ENCODE measurements around the gene GPR107. TPM values are rescaled to one million over a fixed set of nuclear protein-coding genes. Genes with fewer than 3 reads are reported as not detected.
A peak's percentile ranks its signal among the peaks of the same experiment; 100 is the strongest.

The GPR107 gene
- total RNA-seq, 4 donors from 2014 or later, result 24.6 to 41.8 (median 34.1) TPM

DNA sequence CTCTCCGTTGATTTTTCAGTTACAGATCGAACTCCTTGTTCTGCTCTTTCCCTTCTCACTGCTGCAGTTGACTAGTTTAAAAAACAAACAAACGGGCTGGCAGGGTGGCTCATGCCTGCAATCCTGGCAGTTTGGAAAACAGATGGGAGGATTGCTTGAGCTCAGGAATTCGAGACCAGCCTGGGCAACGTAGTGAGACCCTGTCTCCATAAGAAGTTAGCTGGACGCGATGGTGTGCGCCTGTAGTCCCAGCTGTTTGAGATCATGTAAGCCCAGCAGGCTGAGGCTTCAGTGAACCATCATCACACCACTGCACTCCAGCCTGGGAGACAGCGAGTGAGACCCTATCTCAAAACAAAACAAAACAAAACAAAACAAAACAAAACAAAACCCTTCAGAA, 67.1 kb downstream of the GPR107 start:
- DNase-seq (ENCODE audit: low spot score in 2 of 2), result no peak
- WGBS, result 76% methylated on average over 9 of the region's 9 CpGs
- Histone ChIP-seq H3K4me3 (no peak overlapping the region), H3K27ac (no peak overlapping the region), H3K36me3 (peaks cover 50% of the 10 kb centered on the region), H3K4me1 (peaks cover 18% of the 10 kb centered on the region), H3K27me3 (no peaks in the 10 kb centered on the region), H3K9me3 (no peaks in the 10 kb centered on the region)
- TF ChIP-seq POLR2A (IDR thresholded peaks at IDR 0.05), result no peak
- no peak for TF ChIP-seq POLR2AphosphoS5 (IDR thresholded peaks at IDR 0.05)
- no peak for TF ChIP-seq EP300 (IDR thresholded peaks at IDR 0.05)
- no peak for TF ChIP-seq CTCF (IDR thresholded peaks at IDR 0.05)

- Histone ChIP-seq H3K4me1 (peaks cover 27% of the 10 kb centered on the region), H3K4me3 (no peak overlapping the region), H3K27ac (no peak overlapping the region), H3K36me3 (peaks cover 48% of the 10 kb centered on the region), H3K27me3 (no peaks in the 10 kb centered on the region), H3K9me3 (no peaks in the 10 kb centered on the region)
- WGBS, result 62% methylated on average over 7 of the region's 7 CpGs
- no peak for TF ChIP-seq POLR2AphosphoS5 (IDR thresholded peaks at IDR 0.05)
- TF ChIP-seq POLR2A (IDR thresholded peaks at IDR 0.05), result no peak
- TF ChIP-seq EP300 (IDR thresholded peaks at IDR 0.05), result no peak
- no peak for TF ChIP-seq CTCF (IDR thresholded peaks at IDR 0.05)
- no peak for DNase-seq (ENCODE audit: low spot score in 2 of 2)
These were observed 68.8 kb downstream of the GPR107 start for GRCh38 chr9:130122456-130122855.

- Histone ChIP-seq H3K9me3 (no peaks in the 10 kb centered on the region), H3K4me3 (no peak overlapping the region), H3K36me3 (peaks cover 54% of the 10 kb centered on the region), H3K27ac (no peak overlapping the region), H3K4me1 (peaks cover 22% of the 10 kb centered on the region), H3K27me3 (no peaks in the 10 kb centered on the region)
- TF ChIP-seq EP300 (IDR thresholded peaks at IDR 0.05), result no peak
- no peak for TF ChIP-seq CTCF (IDR thresholded peaks at IDR 0.05)
- no peak for TF ChIP-seq POLR2A (IDR thresholded peaks at IDR 0.05)
- TF ChIP-seq POLR2AphosphoS5 (IDR thresholded peaks at IDR 0.05), result no peak
- WGBS, result 70% methylated on average over 7 of the region's 7 CpGs
- no peak for DNase-seq (ENCODE audit: low spot score in 2 of 2)
These were observed 70.6 kb downstream of the GPR107 start for GRCh38 chr9:130124085-130124860.

DNA sequence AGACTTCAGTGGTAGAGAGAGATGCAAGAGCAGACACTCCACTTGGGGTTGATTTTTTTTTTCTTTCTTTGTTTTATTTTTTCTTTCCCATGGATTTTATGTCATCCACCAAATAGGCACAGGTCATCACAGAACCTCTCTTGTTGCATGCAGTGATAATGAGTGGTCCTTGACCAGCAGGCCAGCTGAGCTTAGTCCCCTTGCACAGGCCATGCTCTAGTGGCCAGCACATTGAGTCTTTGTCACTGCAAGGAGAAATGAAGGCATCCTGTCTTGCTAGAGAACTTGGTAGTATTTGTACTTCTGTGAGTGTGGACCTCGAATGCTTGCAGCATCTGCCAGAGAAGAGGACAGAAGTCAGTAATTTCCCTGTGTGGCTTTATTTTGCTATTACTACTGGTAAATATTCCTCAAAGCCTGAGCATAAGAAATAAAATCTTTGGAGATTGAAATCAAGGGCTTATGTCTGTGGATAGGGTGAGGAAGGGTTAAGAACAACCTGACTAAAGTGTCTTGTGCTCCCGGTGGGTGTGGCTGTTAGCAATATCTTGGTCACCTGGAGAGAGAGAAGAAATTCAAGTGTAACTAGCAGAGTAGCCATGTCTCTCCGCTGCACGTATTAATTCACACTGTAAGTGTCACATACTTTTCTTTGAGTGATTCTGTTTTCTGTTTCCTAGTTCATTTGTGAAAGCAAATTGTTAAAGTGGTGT, 73.2 kb downstream of the GPR107 start:
- Histone ChIP-seq H3K4me1 (peaks cover 25% of the 10 kb centered on the region), H3K27ac (no peak overlapping the region), H3K4me3 (no peak overlapping the region), H3K36me3 (peaks cover 56% of the 10 kb centered on the region), H3K27me3 (no peaks in the 10 kb centered on the region), H3K9me3 (no peaks in the 10 kb centered on the region)
- TF ChIP-seq CTCF (IDR thresholded peaks at IDR 0.05) (no peak), EP300 (IDR thresholded peaks at IDR 0.05) (no peak), POLR2AphosphoS5 (IDR thresholded peaks at IDR 0.05) (no peak), POLR2A (IDR thresholded peaks at IDR 0.05) (no peak)
- WGBS, result 49% methylated on average over 4 of the region's 4 CpGs
- DNase-seq (ENCODE audit: low spot score in 2 of 2), result no peak

- peak overlapping the region; percentile 56 for H3K27ac ChIP-seq
- H3K27me3 ChIP-seq, result no peaks in the 10 kb centered on the region
- H3K4me3 ChIP-seq, result no peak overlapping the region
- H3K9me3 ChIP-seq, result no peaks in the 10 kb centered on the region
- TF ChIP-seq POLR2AphosphoS5 (IDR thresholded peaks at IDR 0.05) (no peak), EP300 (IDR thresholded peaks at IDR 0.05) (no peak), POLR2A (IDR thresholded peaks at IDR 0.05) (no peak), CTCF (IDR thresholded peaks at IDR 0.05) (no peak)
- WGBS, result 57% methylated on average over 6 of the region's 6 CpGs
- peaks cover 55% of the 10 kb centered on the region for H3K36me3 ChIP-seq
- H3K4me1 ChIP-seq, result peaks cover 25% of the 10 kb centered on the region
- no peak for DNase-seq (ENCODE audit: low spot score in 2 of 2)
These were observed 74.5 kb downstream of the GPR107 start for GRCh38 chr9:130128251-130128650.

Measured in suprapubic skin (tissue), 4 donors.